ENCODE measurements around the gene DIPK1C. TPM values are rescaled to one million over a fixed set of nuclear protein-coding genes. Genes with fewer than 3 reads are reported as not detected.

Gene DIPK1C
- total RNA-seq, 4 donors from 2014 or later, result 0.20 to 1.5 (median 0.44) TPM; not detected in 1

DNA sequence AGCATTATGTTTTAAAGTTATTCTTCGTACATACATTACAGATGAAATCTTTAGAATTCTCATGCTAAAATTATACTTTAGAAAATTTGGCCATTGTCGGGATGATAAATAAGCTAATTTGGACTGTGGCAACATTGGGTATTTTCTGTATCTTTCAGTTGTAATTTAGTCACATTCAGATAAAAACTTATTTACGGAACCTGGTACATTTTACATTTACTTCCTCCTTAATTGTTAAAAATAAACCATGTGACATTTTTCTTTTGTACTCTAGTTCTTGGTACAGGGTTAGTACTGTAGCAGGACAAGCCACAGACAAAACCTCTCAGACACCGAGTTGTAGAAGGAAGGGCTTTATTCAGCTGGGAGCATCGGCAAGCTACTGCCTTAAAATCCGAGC, 43.3 kb upstream of the DIPK1C start:
- H3K27me3 ChIP-seq, result no peaks in the 10 kb centered on the region
- WGBS, 2 donors, result 71 to 77% methylated on average over 6 of the region's 6 CpGs
- peak overlapping the region in 2 of 4 donors; percentile 23 to 31 for H3K4me3 ChIP-seq
- TF ChIP-seq, protein P1, sequence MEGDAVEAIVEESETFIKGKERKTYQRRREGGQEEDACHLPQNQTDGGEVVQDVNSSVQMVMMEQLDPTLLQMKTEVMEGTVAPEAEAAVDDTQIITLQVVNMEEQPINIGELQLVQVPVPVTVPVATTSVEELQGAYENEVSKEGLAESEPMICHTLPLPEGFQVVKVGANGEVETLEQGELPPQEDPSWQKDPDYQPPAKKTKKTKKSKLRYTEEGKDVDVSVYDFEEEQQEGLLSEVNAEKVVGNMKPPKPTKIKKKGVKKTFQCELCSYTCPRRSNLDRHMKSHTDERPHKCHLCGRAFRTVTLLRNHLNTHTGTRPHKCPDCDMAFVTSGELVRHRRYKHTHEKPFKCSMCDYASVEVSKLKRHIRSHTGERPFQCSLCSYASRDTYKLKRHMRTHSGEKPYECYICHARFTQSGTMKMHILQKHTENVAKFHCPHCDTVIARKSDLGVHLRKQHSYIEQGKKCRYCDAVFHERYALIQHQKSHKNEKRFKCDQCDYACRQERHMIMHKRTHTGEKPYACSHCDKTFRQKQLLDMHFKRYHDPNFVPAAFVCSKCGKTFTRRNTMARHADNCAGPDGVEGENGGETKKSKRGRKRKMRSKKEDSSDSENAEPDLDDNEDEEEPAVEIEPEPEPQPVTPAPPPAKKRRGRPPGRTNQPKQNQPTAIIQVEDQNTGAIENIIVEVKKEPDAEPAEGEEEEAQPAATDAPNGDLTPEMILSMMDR (IDR thresholded peaks at IDR 0.05), result no peak
- TF ChIP-seq EP300 (IDR thresholded peaks at IDR 0.05) (no peak), POLR2A (IDR thresholded peaks at IDR 0.05) (no peak)
- H3K27ac ChIP-seq, result peak overlapping the region in 3 of 4 donors; percentile 46 to 75 (median 69)
- no peak for DNase-seq (ENCODE audit: low spot score in 2 of 2)
- H3K4me1 ChIP-seq, result peaks cover 0 to 32% (median 20%) of the 10 kb centered on the region in 4 donors
- H3K9me3 ChIP-seq, result no peaks in the 10 kb centered on the region
- peaks cover 2 to 48% (median 13%) of the 10 kb centered on the region in 3 donors for H3K36me3 ChIP-seq

DNA sequence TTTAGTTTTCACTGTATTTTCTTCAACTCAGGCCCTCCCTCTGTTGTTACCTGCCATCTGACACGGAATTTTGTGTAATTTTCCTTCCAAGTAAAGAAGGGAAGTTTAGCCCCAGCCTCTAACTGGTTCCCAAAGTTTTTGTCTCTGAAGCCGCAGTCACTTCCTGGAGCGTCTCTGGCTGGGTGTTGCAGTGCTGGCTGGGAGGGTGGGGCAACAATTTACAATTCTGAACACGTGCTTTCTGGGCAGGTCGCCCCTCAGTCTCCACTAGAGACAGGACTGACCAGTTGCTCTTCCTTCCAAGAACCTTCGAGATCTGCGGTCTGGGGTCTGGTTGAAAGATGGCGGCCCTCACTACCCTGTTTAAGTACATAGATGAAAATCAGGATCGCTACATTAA, 42.5 kb upstream of the DIPK1C start:
- TF ChIP-seq POLR2A (IDR thresholded peaks at IDR 0.05) (no peak), EP300 (IDR thresholded peaks at IDR 0.05) (no peak)
- TF ChIP-seq, protein P1 (IDR thresholded peaks at IDR 0.05), result no peak
- 55 to 64% methylated on average over 9 of the region's 9 CpGs for WGBS, 2 donors
- Histone ChIP-seq H3K4me1 (peaks cover 0 to 32% (median 20%) of the 10 kb centered on the region in 4 donors), H3K4me3 (peak overlapping the region in 2 of 4 donors; percentile 23 to 31), H3K27me3 (no peaks in the 10 kb centered on the region), H3K36me3 (peaks cover 2 to 40% (median 13%) of the 10 kb centered on the region in 3 donors), H3K27ac (peak overlapping the region in 3 of 4 donors; percentile 44 to 75 (median 46)), H3K9me3 (no peaks in the 10 kb centered on the region)
- DNase-seq (ENCODE audit: low spot score in 2 of 2), result peak; percentile 31 to 73

DNA sequence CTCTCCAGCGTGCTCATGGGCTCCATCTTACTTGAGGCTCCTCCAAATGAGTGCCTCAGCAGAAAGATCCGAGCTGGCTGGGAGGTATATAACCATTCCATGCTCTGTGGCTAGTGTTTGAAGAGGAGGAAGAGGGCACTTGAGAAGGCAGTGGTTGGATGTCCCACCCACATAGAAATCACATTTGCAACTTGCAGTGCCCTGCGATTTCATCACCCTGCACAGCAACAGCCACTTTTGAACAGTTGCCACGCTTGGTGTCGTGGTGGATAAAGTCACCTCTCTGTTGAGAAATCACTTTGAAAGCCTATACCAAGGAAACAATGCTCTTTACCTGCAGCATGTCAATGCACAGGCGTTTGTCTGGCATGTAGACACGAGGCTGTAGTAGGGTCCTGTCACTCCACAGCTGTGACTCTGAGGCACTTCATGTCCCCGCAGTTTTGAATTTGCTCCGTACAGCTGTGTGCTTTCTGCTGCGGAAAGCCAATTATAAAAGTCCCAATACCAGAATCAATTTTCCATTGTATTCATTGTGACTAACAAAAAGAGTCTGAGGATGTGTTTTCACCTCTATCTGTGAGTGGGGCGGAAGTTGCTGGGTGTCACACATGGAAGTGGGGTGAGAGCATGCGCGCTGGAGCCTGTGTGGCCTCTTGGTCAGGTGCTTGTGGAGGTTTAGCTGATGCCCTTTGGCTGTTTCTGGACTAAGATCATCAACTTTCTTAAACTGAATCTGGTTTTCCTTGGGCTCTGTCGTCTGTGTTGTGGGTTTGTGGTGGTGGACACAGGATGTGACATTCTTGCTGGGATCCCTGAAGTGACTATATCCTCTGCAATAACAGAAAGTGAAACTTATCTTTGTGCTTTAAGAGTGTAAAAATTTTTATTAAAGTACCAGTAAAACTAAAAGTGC, 41.9 kb upstream of the DIPK1C start:
- Histone ChIP-seq H3K4me3 (peak overlapping the region in 2 of 4 donors; percentile 23 to 31), H3K9me3 (no peaks in the 10 kb centered on the region), H3K4me1 (peaks cover 0 to 32% (median 20%) of the 10 kb centered on the region in 4 donors), H3K27me3 (no peaks in the 10 kb centered on the region), H3K36me3 (peaks cover 0 to 34% (median 10%) of the 10 kb centered on the region in 3 donors), H3K27ac (peak overlapping the region in 3 of 4 donors; percentile 44 to 75 (median 46))
- no peak for TF ChIP-seq POLR2A (IDR thresholded peaks at IDR 0.05)
- TF ChIP-seq, protein P1 (IDR thresholded peaks at IDR 0.05), result no peak
- TF ChIP-seq EP300 (IDR thresholded peaks at IDR 0.05), result no peak
- 84 to 85% methylated on average over 14 of the region's 14 CpGs for WGBS, 2 donors
- peak in 1 of 2 donors; percentile 25 for DNase-seq (ENCODE audit: low spot score in 2 of 2)

DNA sequence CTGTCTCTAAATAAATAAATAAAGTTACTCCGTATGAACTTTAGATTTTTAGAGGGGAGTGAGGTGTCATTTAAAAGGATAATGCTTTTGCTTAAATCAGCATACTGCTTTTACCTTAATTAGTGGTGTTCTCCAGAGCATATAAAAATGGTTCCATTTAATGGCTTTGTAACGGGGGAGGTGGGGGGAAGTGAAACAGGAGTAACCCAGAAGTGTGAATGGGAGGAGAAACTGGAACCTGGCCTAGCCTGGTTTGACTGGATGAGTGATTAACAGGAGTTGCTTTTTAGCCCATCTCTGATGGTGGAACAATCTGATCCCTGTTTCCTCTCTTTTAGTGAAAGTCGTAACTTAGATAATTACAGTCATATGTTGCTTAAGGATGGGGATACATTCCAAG, 40.7 kb upstream of the DIPK1C start:
- no peaks in the 10 kb centered on the region for H3K27me3 ChIP-seq
- no peak overlapping the region for H3K4me3 ChIP-seq
- peaks cover 0 to 32% (median 20%) of the 10 kb centered on the region in 4 donors for H3K4me1 ChIP-seq
- WGBS, 2 donors, result 74 to 78% methylated on average over 3 of the region's 3 CpGs
- H3K27ac ChIP-seq, result no peak overlapping the region
- no peak for DNase-seq (ENCODE audit: low spot score in 2 of 2)
- TF ChIP-seq EP300 (IDR thresholded peaks at IDR 0.05), result no peak
- TF ChIP-seq, protein P1 (IDR thresholded peaks at IDR 0.05), result no peak
- TF ChIP-seq POLR2A (IDR thresholded peaks at IDR 0.05), result no peak
- H3K36me3 ChIP-seq, result peaks cover 0 to 23% (median 4%) of the 10 kb centered on the region in 3 donors
- H3K9me3 ChIP-seq, result no peaks in the 10 kb centered on the region

DNA sequence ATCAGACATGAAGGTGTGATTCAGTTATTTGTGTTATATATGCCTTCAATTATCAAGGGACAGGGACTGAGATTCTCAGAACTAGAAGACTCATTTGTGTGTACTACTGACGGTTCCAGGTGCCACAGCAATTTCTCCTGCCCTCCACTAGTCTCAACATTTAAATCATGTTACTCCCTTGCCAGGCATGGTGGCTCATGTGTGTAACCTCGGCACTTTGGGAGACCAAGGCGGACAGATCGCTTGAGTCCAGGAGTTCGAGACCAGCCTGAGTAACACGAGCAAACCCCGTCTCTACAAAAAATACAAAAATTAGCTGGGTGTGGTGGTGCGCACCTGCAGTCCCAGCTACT, 40.2 kb upstream of the DIPK1C start:
- peak overlapping the region in 3 of 4 donors; percentile 83 to 94 (median 90) for H3K27ac ChIP-seq
- no peak for TF ChIP-seq POLR2A (IDR thresholded peaks at IDR 0.05)
- no peak for DNase-seq (ENCODE audit: low spot score in 2 of 2)
- H3K27me3 ChIP-seq, result no peaks in the 10 kb centered on the region
- H3K4me3 ChIP-seq, result peak overlapping the region in 2 of 4 donors; percentile 63 to 84
- peaks cover 0 to 18% (median 0%) of the 10 kb centered on the region in 3 donors for H3K36me3 ChIP-seq
- H3K9me3 ChIP-seq, result no peaks in the 10 kb centered on the region
- 91% methylated on average over 8 of the region's 8 CpGs for WGBS, 2 donors
- H3K4me1 ChIP-seq, result peaks cover 0 to 32% (median 20%) of the 10 kb centered on the region in 4 donors

Measured in tibial nerve (tissue), 4 donors.